Fibroblast of upper back skin (primary cell): Measurements from ENCODE around the gene HIKESHI.
"Not testable (repeated sequence)": the region's sequence is repeated elsewhere in the genome, so short reads cannot be mapped to it uniquely, and the experiment has no call there.

Experiments used
- DNase-seq: peaks from one replicate; pipeline ENCODE4 v3.0.0-alpha.2; 2013

HIKESHI gene

GRCh38 chr11:86294026-86294425 lies 8.0 kb upstream of the HIKESHI start:
- peak; percentile 9 for DNase-seq

DNA sequence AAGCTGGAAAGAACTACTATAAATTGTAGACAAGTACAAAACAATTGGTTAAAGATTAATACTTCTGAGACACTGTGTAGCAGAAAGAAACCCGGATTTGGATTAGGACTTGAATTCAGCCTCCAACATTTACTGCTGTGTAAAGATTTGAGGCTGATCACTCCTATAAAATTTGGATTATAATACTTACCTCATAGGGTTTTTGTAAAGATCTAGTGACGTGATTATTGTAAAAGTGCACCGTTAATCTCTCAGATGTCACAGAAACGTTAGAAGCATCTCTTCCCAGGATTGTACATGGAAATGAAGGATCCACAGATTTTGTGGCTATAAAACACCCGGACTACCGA lies 323 bp upstream of the HIKESHI start:
- DNase-seq, result no peak

GRCh38 chr11:86303257-86303656 lies 1.2 kb downstream of the HIKESHI start:
- DNase-seq, result no peak

DNA sequence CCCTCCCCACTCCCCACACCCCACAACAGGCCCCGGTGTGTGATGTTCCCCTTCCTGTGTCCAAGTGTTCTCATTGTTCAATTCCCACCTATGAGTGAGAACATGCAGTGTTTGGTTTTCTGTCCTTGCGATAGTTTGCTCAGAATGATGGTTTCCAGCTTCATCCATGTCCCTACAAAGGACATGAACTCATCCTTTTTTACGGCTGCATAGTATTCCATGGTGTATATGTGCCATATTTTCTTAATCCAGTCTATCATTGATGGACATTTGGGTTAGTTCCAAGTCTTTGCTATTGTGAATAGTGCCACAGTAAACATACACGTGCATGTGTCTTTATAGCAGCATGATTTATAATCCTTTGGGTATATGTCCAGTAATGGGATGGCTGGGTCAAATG lies 6.7 kb downstream of the HIKESHI start:
- not testable (repeated sequence) for DNase-seq

- no peak for DNase-seq
These were observed 11.8 kb downstream of the HIKESHI start for GRCh38 chr11:86313793-86314192.

DNA sequence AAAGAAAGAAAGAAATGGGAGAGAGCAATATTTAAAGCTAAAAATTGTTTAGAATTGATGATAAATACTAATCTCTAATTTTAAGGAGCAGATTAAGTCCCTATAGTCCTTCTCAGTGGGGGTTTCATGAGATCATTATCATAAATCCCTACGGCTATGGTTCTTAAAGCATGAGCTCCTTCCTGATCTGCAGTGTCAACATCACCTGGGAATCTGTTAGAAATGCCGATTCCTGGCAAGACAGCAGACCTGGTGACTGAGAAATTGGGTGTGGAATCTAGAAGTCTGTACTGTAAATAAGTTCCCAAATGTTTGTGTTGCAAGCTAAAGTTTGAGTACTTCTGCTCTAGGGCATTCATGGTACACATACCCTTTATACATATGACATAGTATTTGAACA lies 12.6 kb downstream of the HIKESHI start:
- no peak for DNase-seq

GRCh38 chr11:86335131-86335767 lies 33.2 kb downstream of the HIKESHI start:
- DNase-seq, result no peak

GRCh38 chr11:86337227-86337626 lies 35.2 kb downstream of the HIKESHI start:
- DNase-seq, result no peak

DNA sequence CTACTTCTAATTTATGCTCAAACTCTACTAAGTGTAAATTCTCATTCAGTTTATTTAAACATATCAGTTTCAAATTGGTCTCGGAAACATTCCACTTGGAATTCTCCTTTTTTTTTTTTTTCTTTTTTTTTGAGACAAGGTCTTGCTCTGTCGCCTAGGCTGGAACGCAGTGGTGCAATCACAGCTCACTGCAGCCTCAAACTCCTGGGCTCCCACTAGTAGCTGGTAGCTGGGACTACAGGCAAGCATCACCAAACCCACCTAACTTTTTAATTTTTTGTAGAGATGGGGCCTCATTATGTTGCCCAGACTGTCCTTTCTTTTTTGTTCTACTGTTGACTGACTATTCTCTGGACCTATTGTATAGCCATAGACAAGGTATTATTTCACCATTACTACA lies 39.3 kb downstream of the HIKESHI start:
- no peak for DNase-seq

DNA sequence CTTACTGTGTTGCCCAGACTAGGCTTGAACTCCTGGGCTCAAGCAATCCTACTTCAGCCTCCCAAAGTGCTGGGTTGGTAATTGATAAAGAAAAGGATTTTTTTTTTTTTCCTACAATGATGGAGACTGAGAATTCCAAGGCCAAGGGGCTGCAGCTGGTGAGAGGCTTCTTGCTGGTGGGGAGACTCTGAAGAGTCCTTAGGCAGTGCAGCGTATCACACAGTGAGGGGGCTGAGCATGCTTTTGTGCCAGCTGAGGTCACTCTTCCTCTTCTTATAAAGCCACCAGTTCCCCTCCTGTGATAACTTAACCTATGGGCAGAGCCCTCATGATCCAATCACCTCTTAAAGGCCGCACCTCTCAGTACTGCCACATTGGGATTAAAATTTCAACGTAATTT lies 44.5 kb downstream of the HIKESHI start:
- no peak for DNase-seq

DNA sequence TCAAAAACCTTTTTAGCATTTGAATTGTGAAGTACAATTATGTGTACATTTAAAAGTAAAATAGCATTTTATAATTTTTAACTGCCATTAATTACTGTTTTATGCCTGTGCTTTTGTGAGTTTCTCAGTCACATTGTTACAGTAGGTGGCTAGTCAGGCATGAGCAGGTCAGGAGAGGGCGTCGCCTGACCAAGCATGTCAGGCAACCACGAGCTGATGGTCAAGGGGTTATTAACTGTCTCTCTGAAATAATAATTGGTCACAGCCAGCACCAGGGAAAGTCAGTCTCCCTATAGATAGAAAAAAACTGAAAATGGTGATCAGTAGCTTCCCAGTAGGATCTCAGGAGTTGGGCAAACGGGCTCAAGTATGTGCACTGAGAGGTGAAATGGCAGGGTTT lies 53.2 kb downstream of the HIKESHI start:
- no peak for DNase-seq

- not testable (repeated sequence) for DNase-seq
These were observed 55.4 kb downstream of the HIKESHI start for GRCh38 chr11:86357412-86357811.

DNA sequence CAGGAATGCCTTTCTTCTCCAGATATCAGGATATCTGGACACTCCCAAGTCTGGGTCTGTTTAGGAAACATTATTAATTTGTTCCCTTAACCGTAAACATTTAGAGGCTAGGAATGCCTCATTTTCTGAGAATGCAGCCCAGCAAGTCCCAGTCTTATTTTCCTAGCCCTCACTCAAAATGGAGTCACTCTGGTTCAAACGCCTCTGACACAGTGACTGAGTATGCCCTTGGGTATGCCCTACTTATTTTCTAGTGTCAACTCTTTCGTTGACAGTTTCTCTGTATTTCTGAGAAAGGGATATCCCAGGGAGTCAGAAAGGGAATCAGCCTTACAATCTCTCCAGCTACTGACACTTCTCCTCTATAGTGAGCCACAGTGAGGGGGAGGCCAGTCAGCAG lies 56.7 kb downstream of the HIKESHI start:
- DNase-seq, result no peak

GRCh38 chr11:86360775-86361395 lies 58.8 kb downstream of the HIKESHI start:
- DNase-seq, result peak; percentile 63

- no peak for DNase-seq
These were observed 61.4 kb downstream of the HIKESHI start for GRCh38 chr11:86363424-86363823.

GRCh38 chr11:86365546-86365945 lies 63.5 kb downstream of the HIKESHI start:
- peak; percentile 21 for DNase-seq

- DNase-seq, result no peak
These were observed 67.6 kb downstream of the HIKESHI start for GRCh38 chr11:86369668-86370067.

GRCh38 chr11:86370171-86370570 lies 68.1 kb downstream of the HIKESHI start:
- no peak for DNase-seq

DNA sequence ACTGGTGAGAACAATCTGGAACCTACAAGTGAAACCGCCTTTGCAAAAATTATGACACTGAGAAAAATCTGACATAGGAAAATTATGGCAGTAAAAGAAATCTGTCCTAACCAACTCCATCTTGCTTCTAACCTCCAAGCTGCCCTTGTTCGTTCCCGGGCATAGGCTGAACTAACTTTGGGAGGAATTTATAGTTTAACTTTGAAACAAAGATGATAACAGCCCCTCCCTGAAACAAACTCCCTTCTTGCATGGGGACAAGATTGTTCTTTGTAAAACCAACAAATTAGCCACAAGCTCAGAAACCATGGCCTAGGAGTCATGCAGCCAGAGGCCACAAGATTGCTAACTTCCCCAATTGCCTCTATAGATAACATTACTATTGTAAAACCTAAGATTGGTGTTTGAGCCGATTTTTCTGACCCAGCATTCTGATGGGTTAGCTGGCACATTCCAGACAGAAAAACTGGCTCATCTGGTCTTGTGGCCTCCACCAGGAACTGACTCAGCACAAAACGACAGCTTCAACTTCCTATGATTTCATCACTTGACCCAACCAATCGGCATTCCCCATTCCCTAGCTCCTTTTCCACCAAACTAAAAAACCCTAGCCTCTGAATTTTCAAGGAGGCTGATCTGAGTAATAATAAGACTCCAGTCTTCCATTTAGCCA lies 69.0 kb downstream of the HIKESHI start:
- DNase-seq, result peak; percentile 70

DNA sequence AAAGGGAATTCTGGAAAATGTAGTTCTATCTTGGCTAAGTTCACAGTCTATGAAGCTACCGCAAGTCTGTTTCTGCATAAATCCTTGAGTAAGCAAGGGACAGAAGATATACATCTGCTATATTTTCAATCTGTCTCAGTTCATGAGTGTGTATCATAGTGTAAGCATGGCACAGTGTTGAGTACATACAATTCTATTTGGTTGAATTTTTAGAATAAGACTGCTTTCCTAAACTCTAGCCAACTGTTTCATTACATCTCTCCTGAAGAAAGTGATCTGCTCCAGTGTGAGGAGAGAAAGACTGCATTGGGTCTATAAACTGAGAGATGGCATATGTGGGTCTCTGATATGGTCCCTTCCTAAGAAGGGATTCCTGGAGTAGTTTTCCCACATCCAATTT lies 70.0 kb downstream of the HIKESHI start:
- DNase-seq, result no peak

- DNase-seq, result no peak
These were observed 70.5 kb downstream of the HIKESHI start for GRCh38 chr11:86372586-86372985.

DNA sequence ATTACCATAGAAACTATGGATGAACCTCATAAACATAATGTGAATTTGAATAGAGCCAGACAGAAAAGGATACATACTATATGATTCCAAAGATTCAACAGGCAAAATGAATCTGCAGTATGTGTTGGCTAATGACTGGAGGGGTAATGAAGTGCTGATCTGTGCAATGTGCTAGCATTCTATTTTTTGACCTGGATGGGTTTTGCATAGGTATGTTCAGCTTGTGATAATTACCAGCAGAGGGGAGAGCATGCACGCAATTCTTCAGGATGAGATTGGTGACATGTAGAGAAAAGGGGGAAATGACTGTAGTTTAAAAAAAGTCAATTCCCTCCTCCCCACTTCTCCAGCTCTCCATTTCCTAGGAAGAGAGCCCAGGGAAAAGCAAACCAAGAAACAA lies 72.0 kb downstream of the HIKESHI start:
- no peak for DNase-seq

DNA sequence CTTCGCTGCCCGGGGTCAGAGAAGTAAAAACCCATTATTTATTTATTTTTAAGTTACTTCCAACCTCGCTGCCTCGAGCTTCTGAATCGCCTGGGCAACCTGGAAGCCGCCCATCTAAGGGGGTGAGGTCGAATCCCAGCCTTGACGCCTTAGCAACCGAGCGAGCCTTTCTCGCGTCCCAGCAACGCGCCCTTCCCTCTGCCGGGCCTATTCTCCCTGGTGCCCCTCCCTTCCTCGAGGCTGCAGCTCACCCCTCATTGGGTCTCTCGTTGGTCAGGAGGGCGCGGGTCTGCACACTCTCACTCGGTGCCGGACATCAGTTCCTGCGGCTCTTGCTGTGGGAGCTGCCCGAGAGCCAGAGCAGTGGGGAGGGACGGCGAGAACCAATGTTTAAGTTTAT lies 72.5 kb downstream of the HIKESHI start, which contains the start of gene CCDC81:
Gene CCDC81, plus strand, starts transcription at position 302 of the 400 bp plus-strand sequence. CDS start 277 bp downstream, outside the sequence.
- no peak for DNase-seq

DNA sequence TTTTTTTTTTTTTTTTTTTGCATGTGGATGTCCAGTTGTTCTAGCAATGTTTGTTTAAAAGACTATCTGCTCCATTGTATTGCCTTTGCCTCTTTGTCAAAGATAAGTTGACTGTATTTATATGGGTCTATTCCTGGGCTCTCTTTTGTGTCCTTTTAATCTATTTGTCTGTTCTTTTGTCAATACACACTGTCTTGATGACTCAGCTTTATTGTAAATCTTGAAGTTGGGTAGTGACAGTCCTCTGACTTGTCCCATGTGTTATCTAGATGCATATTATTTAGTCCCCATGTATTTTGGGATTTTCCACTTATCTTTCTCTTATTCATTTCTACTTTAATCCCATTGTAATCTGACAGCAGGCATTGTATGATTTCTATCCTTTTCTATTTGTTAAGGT lies 75.9 kb downstream of the HIKESHI start:
- no peak for DNase-seq
